Activated naive CD4-positive, alpha-beta T cell treated with anti-CD3 and anti-CD28 coated beads for 36 hours (primary cell): ENCODE measurements around the gene CNN1. TPM values are rescaled to one million over a fixed set of nuclear protein-coding genes. Genes with fewer than 3 reads are reported as not detected.
A peak's percentile ranks its signal among the peaks of the same experiment; 100 is the strongest.
"Not testable (repeated sequence)": the region's sequence is repeated elsewhere in the genome, so short reads cannot be mapped to it uniquely, and the experiment has no call there.

ENCODE experiments used
- CTCF ChIA-PET: fragments of 350-600 bp; sonication (Branson Sonifier 250); formaldehyde crosslinking; loops from one replicate; lab custom pipeline; 2021; ENCODE audit warnings: antibody characterized with exemption; lab: Charles Lee
- DNase-seq: peaks from one replicate; pipeline ENCODE4 v3.0.0-alpha.2; 2020
- H3K27ac Mint-ChIP-seq: one replicate; pipeline ENCODE4 v1.8.0; 2021; ENCODE audit warnings: mild to moderate bottlenecking, mixed read lengths
- H3K27me3 Mint-ChIP-seq: one replicate; pipeline ENCODE4 v1.8.0; 2021; ENCODE audit warnings: low read depth, mixed read lengths
- H3K36me3 Mint-ChIP-seq: one replicate; pipeline ENCODE4 v1.8.0; 2021; ENCODE audit warnings: low read depth, mixed read lengths
- H3K4me1 Mint-ChIP-seq: one replicate; pipeline ENCODE4 v1.8.0; 2021; ENCODE audit warnings: low read depth, mixed read lengths
- H3K4me3 Mint-ChIP-seq: one replicate; pipeline ENCODE4 v1.8.0; 2021; ENCODE audit warnings: mild to moderate bottlenecking, moderate library complexity, mixed read lengths
- H3K9me3 Mint-ChIP-seq: one replicate; pipeline ENCODE4 v1.8.0; 2021; ENCODE audit warnings: mixed read lengths
- intact Hi-C: fragments of 100-400 bp; cut with micrococcal nuclease; formaldehyde crosslinking; loops from one replicate; pipeline ENCODE4 v1.15.1; 2023
- microRNA-seq: library from miRNA; unstranded; fragments of <30 nt; microRNA quantifications from one replicate; pipeline ENCODE4 v1.2.0, GENCODE V29; 2022; ENCODE audit warnings: borderline microRNAs expressed, borderline replicate concordance
- total RNA-seq, 2 experiments: library from RNA; stranded (reverse); gene quantifications; one replicate each; pipeline ENCODE4 v1.2.3, GENCODE V29; 2021

Gene CNN1
- total RNA-seq, 2 experiments from 2014 or later = not detected

GRCh38 chr19:11598103-11598483 lies 59.4 kb downstream of the CNN1 start:
- H3K27ac Mint-ChIP-seq = peak overlapping the region; percentile 10
- peaks cover 7% of the 10 kb centered on the region for H3K36me3 Mint-ChIP-seq
- peaks cover 2% of the 10 kb centered on the region for H3K9me3 Mint-ChIP-seq
- no peak for DNase-seq
- H3K4me1 Mint-ChIP-seq = peaks cover 35% of the 10 kb centered on the region
- CTCF ChIA-PET = interaction anchor here (0.7 to 1.1 kb wide), 2 partner anchors 39 to 62 kb away, joined by 3 read pairs; partner anchors contain the start of gene ELOF1
- H3K4me3 Mint-ChIP-seq = peak overlapping the region; percentile 85
- intact Hi-C loops = no loop called here
- no peaks in the 10 kb centered on the region for H3K27me3 Mint-ChIP-seq

DNA sequence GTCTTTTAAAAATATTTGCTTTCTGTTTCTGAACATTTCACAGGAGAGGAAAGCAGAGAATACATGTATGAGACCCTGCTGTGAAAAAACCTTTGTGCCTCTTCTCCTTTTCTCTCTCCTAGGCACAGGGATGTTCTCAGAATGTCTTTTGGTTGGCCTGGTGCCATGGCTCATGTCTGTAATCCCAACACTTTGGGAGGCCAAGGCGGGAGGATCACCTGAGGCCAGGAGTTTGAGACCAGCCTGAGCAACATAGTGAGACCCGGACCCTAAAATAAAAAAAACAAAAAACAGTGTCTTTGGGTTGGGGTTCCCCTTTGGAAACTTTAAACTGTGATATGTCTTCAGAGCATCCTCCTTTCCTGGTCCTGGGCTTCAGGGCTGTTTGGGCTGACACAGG lies 60.1 kb downstream of the CNN1 start:
- no peaks in the 10 kb centered on the region for H3K27me3 Mint-ChIP-seq
- CTCF ChIA-PET = interaction anchor here (0.7 kb wide), 1 partner anchor 80 kb away, joined by 3 read pairs; no protein-coding TSS in a partner anchor
- intact Hi-C loops = no loop called here
- H3K36me3 Mint-ChIP-seq = peaks cover 8% of the 10 kb centered on the region
- H3K4me3 Mint-ChIP-seq = peak overlapping the region; percentile 47
- H3K9me3 Mint-ChIP-seq = peaks cover 2% of the 10 kb centered on the region
- H3K27ac Mint-ChIP-seq = no peak overlapping the region
- peaks cover 35% of the 10 kb centered on the region for H3K4me1 Mint-ChIP-seq
- no peak for DNase-seq

GRCh38 chr19:11599704-11600103 lies 61.1 kb downstream of the CNN1 start:
- H3K27me3 Mint-ChIP-seq, H3K27ac Mint-ChIP-seq, H3K9me3 Mint-ChIP-seq, intact Hi-C loops, H3K4me3 Mint-ChIP-seq: not testable (repeated sequence)
- CTCF ChIA-PET = interaction anchor here (0.7 kb wide), 1 partner anchor 363 kb away, joined by 4 read pairs; no protein-coding TSS in a partner anchor
- Mint-ChIP-seq H3K36me3 (peaks cover 17% of the 10 kb centered on the region), H3K4me1 (peaks cover 35% of the 10 kb centered on the region)
- DNase-seq = peak; percentile 31

Small RNAs within 50 kb of the gene (microRNA-seq; reads per million reads assigned to microRNA genes)
- 5.5 reads per million, percentile 3 among the genes with 10 or more reads in this experiment for gene MIR7974

Other genes starting within 250 kb of the CNN1 start
- not detected for gene TSPAN16, start 242.7 kb upstream of the CNN1 start, total RNA-seq
- 10 to 100 TPM in 1 of 2 experiments, 1 to 10 TPM in 1; 9.8 to 10.7 TPM for gene RAB3D, start 199.2 kb upstream of the CNN1 start, total RNA-seq
- 10 to 100 TPM; 21.4 to 24.2 TPM for gene TMEM205, start 192.6 kb upstream of the CNN1 start, total RNA-seq
- 10 to 100 TPM; 15.2 to 16.5 TPM for gene CCDC159, start 192.3 kb upstream of the CNN1 start, total RNA-seq
- 1 to 10 TPM; 2.6 to 2.8 TPM for gene PLPPR2, start 183.4 kb upstream of the CNN1 start, total RNA-seq
- 1 to 10 TPM; 1.1 to 2.1 TPM for gene SWSAP1, start 164.2 kb upstream of the CNN1 start, total RNA-seq
- 1 to 10 TPM; 3.9 to 4.3 TPM for gene EPOR, start 154.5 kb upstream of the CNN1 start, total RNA-seq
- gene RGL3, start 119.5 kb upstream of the CNN1 start, total RNA-seq = not detected
- gene ODAD3, start 103.7 kb upstream of the CNN1 start, total RNA-seq = under 1 TPM; 0.15 to 0.19 TPM
- 100 to 1,000 TPM; 234 to 237 TPM for gene PRKCSH, start 103.2 kb upstream of the CNN1 start, total RNA-seq
- gene ELAVL3, start 57.8 kb upstream of the CNN1 start, total RNA-seq = not detected
- gene ZNF653, start 33.0 kb upstream of the CNN1 start, total RNA-seq = 1 to 10 TPM; 6.8 to 7.3 TPM
- gene ECSIT, start 9.7 kb upstream of the CNN1 start, total RNA-seq = 10 to 100 TPM; 42.6 to 46.0 TPM
- 10 to 100 TPM; 33.0 to 33.4 TPM for gene ELOF1, start 20.4 kb downstream of the CNN1 start, total RNA-seq
- gene ACP5, start 38.8 kb downstream of the CNN1 start, total RNA-seq = 1 to 10 TPM; 8.3 to 8.8 TPM
- 1 to 10 TPM; 4.3 to 5.0 TPM for gene ZNF627, start 58.6 kb downstream of the CNN1 start, total RNA-seq
- 1 to 10 TPM; 4.1 to 4.2 TPM for gene ZNF823, start 200.1 kb downstream of the CNN1 start, total RNA-seq
- 1 to 10 TPM; 4.0 TPM for gene ZNF441, start 228.1 kb downstream of the CNN1 start, total RNA-seq